Measurements from ENCODE around the gene TEX36. TPM values are rescaled to one million over a fixed set of nuclear protein-coding genes. Genes with fewer than 3 reads are reported as not detected.
"Not testable (repeated sequence)": the region's sequence is repeated elsewhere in the genome, so short reads cannot be mapped to it uniquely, and the experiment has no call there.

The TEX36 gene
- total RNA-seq, 2 experiments from 2014 or later, result not detected

- no peak overlapping the region for H3K27ac Mint-ChIP-seq
- H3K4me3 Mint-ChIP-seq, result no peak overlapping the region
Observed at GRCh38 chr10:125700355-125700911, 17.5 kb upstream of the TEX36 start.

GRCh38 chr10:125699562-125700143, 16.7 kb upstream of the TEX36 start:
- POLR2A ChIA-PET, result no interaction called here
- no peak for DNase-seq
- peaks cover 3% of the 10 kb centered on the region for H3K9me3 Mint-ChIP-seq
- H3K27ac Mint-ChIP-seq, result no peak overlapping the region
- H3K4me3 Mint-ChIP-seq, result no peak overlapping the region
- no peaks in the 10 kb centered on the region for H3K36me3 Mint-ChIP-seq (ENCODE audit: low read depth)
- no peaks in the 10 kb centered on the region for H3K4me1 Mint-ChIP-seq
- CTCF ChIA-PET, result interaction anchor here (1.2 kb wide), 1 partner anchor 13 kb away, joined by 4 read pairs; no protein-coding TSS in a partner anchor
- no peaks in the 10 kb centered on the region for H3K27me3 Mint-ChIP-seq

More at GRCh38 chr10:125700355-125700911, 17.5 kb upstream of the TEX36 start:
- Mint-ChIP-seq H3K9me3 (peaks cover 3% of the 10 kb centered on the region), H3K4me1 (no peaks in the 10 kb centered on the region), H3K36me3 (ENCODE audit: low read depth) (no peaks in the 10 kb centered on the region), H3K27me3 (no peaks in the 10 kb centered on the region)
- ChIA-PET POLR2A (no interaction called here), CTCF (no interaction called here)
- DNase-seq, result no peak

GRCh38 chr10:125698481-125698998, 15.6 kb upstream of the TEX36 start:
- CTCF ChIA-PET, result interaction anchor here (1.2 kb wide), 1 partner anchor 14 kb away, joined by 4 read pairs; no protein-coding TSS in a partner anchor
- Mint-ChIP-seq H3K27me3 (no peaks in the 10 kb centered on the region), H3K4me1 (no peaks in the 10 kb centered on the region), H3K9me3 (peaks cover 3% of the 10 kb centered on the region), H3K4me3 (no peak overlapping the region), H3K36me3 (ENCODE audit: low read depth) (no peaks in the 10 kb centered on the region), H3K27ac (no peak overlapping the region)
- no peak for DNase-seq
- POLR2A ChIA-PET, result no interaction called here

- POLR2A ChIA-PET; H3K27ac Mint-ChIP-seq; H3K36me3 Mint-ChIP-seq (ENCODE audit: low read depth): not testable (repeated sequence)
Observed at GRCh38 chr10:125696884-125697283, 13.9 kb upstream of the TEX36 start.

GRCh38 chr10:125694883-125695282, 11.9 kb upstream of the TEX36 start:
- H3K4me3 Mint-ChIP-seq, result no peak overlapping the region
- CTCF ChIA-PET, result no interaction called here
- DNase-seq, result no peak
- H3K36me3 Mint-ChIP-seq (ENCODE audit: low read depth), result no peaks in the 10 kb centered on the region
- peaks cover 6% of the 10 kb centered on the region for H3K4me1 Mint-ChIP-seq
- no peaks in the 10 kb centered on the region for H3K9me3 Mint-ChIP-seq
- H3K27ac Mint-ChIP-seq, result no peak overlapping the region
- POLR2A ChIA-PET, result no interaction called here
- H3K27me3 Mint-ChIP-seq, result no peaks in the 10 kb centered on the region

More at GRCh38 chr10:125696884-125697283, 13.9 kb upstream of the TEX36 start:
- DNase-seq, H3K4me1 Mint-ChIP-seq, H3K27me3 Mint-ChIP-seq, H3K9me3 Mint-ChIP-seq, CTCF ChIA-PET, H3K4me3 Mint-ChIP-seq: not testable (repeated sequence)

- no peaks in the 10 kb centered on the region for H3K36me3 Mint-ChIP-seq (ENCODE audit: low read depth)
- H3K27ac Mint-ChIP-seq, result no peak overlapping the region
- ChIA-PET POLR2A (no interaction called here), CTCF (no interaction called here)
- H3K9me3 Mint-ChIP-seq, result no peaks in the 10 kb centered on the region
- H3K4me1 Mint-ChIP-seq, result peaks cover 6% of the 10 kb centered on the region
- no peak overlapping the region for H3K4me3 Mint-ChIP-seq
- DNase-seq, result no peak
- H3K27me3 Mint-ChIP-seq, result no peaks in the 10 kb centered on the region
Observed at GRCh38 chr10:125693524-125693847, 10.5 kb upstream of the TEX36 start.

GRCh38 chr10:125692601-125693523, 9.9 kb upstream of the TEX36 start:
- POLR2A ChIA-PET, result no interaction called here
- H3K4me3 Mint-ChIP-seq, result no peak overlapping the region
- H3K27me3 Mint-ChIP-seq, result no peaks in the 10 kb centered on the region
- no peaks in the 10 kb centered on the region for H3K9me3 Mint-ChIP-seq
- no peak overlapping the region for H3K27ac Mint-ChIP-seq
- no peak for DNase-seq
- H3K4me1 Mint-ChIP-seq, result peaks cover 6% of the 10 kb centered on the region
- no peaks in the 10 kb centered on the region for H3K36me3 Mint-ChIP-seq (ENCODE audit: low read depth)
- CTCF ChIA-PET, result no interaction called here

GRCh38 chr10:125692196-125692595, 9.2 kb upstream of the TEX36 start:
- no peak for DNase-seq
- Mint-ChIP-seq H3K9me3 (no peaks in the 10 kb centered on the region), H3K4me1 (peaks cover 6% of the 10 kb centered on the region), H3K4me3 (no peak overlapping the region), H3K36me3 (ENCODE audit: low read depth) (no peaks in the 10 kb centered on the region), H3K27ac (no peak overlapping the region), H3K27me3 (no peaks in the 10 kb centered on the region)
- POLR2A ChIA-PET, result no interaction called here
- CTCF ChIA-PET, result no interaction called here

GRCh38 chr10:125691160-125691981, 8.4 kb upstream of the TEX36 start:
- peaks cover 6% of the 10 kb centered on the region for H3K4me1 Mint-ChIP-seq
- H3K27me3 Mint-ChIP-seq, result no peaks in the 10 kb centered on the region
- H3K4me3 Mint-ChIP-seq, result no peak overlapping the region
- POLR2A ChIA-PET, result no interaction called here
- no peaks in the 10 kb centered on the region for H3K36me3 Mint-ChIP-seq (ENCODE audit: low read depth)
- DNase-seq, result no peak
- H3K9me3 Mint-ChIP-seq, result no peaks in the 10 kb centered on the region
- no peak overlapping the region for H3K27ac Mint-ChIP-seq
- CTCF ChIA-PET, result no interaction called here

GRCh38 chr10:125689955-125690569, 7.1 kb upstream of the TEX36 start:
- H3K27ac Mint-ChIP-seq, result no peak overlapping the region
- no peak for DNase-seq
- ChIA-PET CTCF (no interaction called here), POLR2A (no interaction called here)
- no peaks in the 10 kb centered on the region for H3K27me3 Mint-ChIP-seq
- H3K36me3 Mint-ChIP-seq (ENCODE audit: low read depth), result no peaks in the 10 kb centered on the region
- H3K4me3 Mint-ChIP-seq, result no peak overlapping the region
- peaks cover 6% of the 10 kb centered on the region for H3K4me1 Mint-ChIP-seq
- H3K9me3 Mint-ChIP-seq, result no peaks in the 10 kb centered on the region

GRCh38 chr10:125687507-125688185, 4.7 kb upstream of the TEX36 start:
- Mint-ChIP-seq H3K36me3 (ENCODE audit: low read depth) (no peaks in the 10 kb centered on the region), H3K4me3 (no peak overlapping the region), H3K9me3 (no peaks in the 10 kb centered on the region), H3K27me3 (no peaks in the 10 kb centered on the region), H3K4me1 (peaks cover 5% of the 10 kb centered on the region), H3K27ac (no peak overlapping the region)
- CTCF ChIA-PET, result interaction anchor here (0.5 kb wide), 1 partner anchor 97 kb away, joined by 3 read pairs; no protein-coding TSS in a partner anchor
- POLR2A ChIA-PET, result interaction anchor here (0.7 kb wide), 1 partner anchor 32 kb away, joined by 3 read pairs; the partner anchor contains the start of gene EDRF1
- no peak for DNase-seq

- DNase-seq, result no peak
- Mint-ChIP-seq H3K27me3 (peaks cover 2% of the 10 kb centered on the region), H3K36me3 (ENCODE audit: low read depth) (no peaks in the 10 kb centered on the region), H3K27ac (no peak overlapping the region), H3K4me1 (no peaks in the 10 kb centered on the region), H3K4me3 (no peak overlapping the region), H3K9me3 (no peaks in the 10 kb centered on the region)
- ChIA-PET CTCF (no interaction called here), POLR2A (no interaction called here)
Observed at GRCh38 chr10:125684581-125684980, 1.6 kb upstream of the TEX36 start.
